Neural crest cell (in vitro differentiated cells): Measurements from ENCODE around the gene CTIF. TPM values are rescaled to one million over a fixed set of nuclear protein-coding genes. Genes with fewer than 3 reads are reported as not detected.
A peak's percentile ranks its signal among the peaks of the same experiment; 100 is the strongest.

Source experiments
- DNase-seq: peaks from one replicate; pipeline ENCODE4 v3.0.0; 2021; ENCODE audit warnings: low read depth, mixed read lengths, low spot score
- H3K27ac Mint-ChIP-seq: one replicate; pipeline ENCODE4 v1.8.0; 2021; ENCODE audit warnings: mild to moderate bottlenecking, mixed read lengths; ENCODE audit not compliant: unreplicated experiment
- H3K27me3 Mint-ChIP-seq: 2 replicates; pipeline ENCODE4 v1.8.0; 2021; ENCODE audit warnings: low read depth, mild to moderate bottlenecking, mixed read lengths
- H3K36me3 Mint-ChIP-seq: 2 replicates; pipeline ENCODE4 v1.8.0; 2021; ENCODE audit warnings: low read depth, mild to moderate bottlenecking, mixed read lengths
- H3K4me1 Mint-ChIP-seq: 2 replicates; pipeline ENCODE4 v1.8.0; 2021; ENCODE audit warnings: mixed read lengths
- H3K4me3 Mint-ChIP-seq: one replicate; pipeline ENCODE4 v1.8.0; 2021; ENCODE audit warnings: mild to moderate bottlenecking, mixed read lengths
- H3K9me3 Mint-ChIP-seq: 2 replicates; pipeline ENCODE4 v1.8.0; 2021; ENCODE audit warnings: mixed read lengths
- CTCF ChIP-seq: fragments of 200-600 bp; sonication (generic); conservative IDR thresholded peaks from 2 replicates; pipeline ENCODE4 v1.5.0; 2021; ENCODE audit warnings: antibody characterized with exemption, mild to moderate bottlenecking
- total RNA-seq: library from RNA; stranded (reverse); gene quantifications from 2 replicates; pipeline ENCODE4 v1.2.1, GENCODE V29; 2021

CTIF gene
- total RNA-seq, 1 donor from 2014 or later: 52.6 TPM

- no peaks in the 10 kb centered on the region for H3K27me3 Mint-ChIP-seq
- peaks cover 5% of the 10 kb centered on the region for H3K4me1 Mint-ChIP-seq
- H3K9me3 Mint-ChIP-seq: peaks cover 9% of the 10 kb centered on the region
- peaks cover 29% of the 10 kb centered on the region for H3K36me3 Mint-ChIP-seq
- no peak for DNase-seq
- TF ChIP-seq CTCF: peak; percentile 56
- H3K4me3 Mint-ChIP-seq: no peak overlapping the region
- no peak overlapping the region for H3K27ac Mint-ChIP-seq
Measured at GRCh38 chr18:48667276-48668254, 128.7 kb downstream of the CTIF start.

GRCh38 chr18:48668466-48669179, 129.8 kb downstream of the CTIF start:
- DNase-seq: no peak
- Mint-ChIP-seq H3K4me3 (no peak overlapping the region), H3K27ac (no peak overlapping the region), H3K9me3 (peaks cover 9% of the 10 kb centered on the region), H3K36me3 (peaks cover 31% of the 10 kb centered on the region), H3K27me3 (no peaks in the 10 kb centered on the region), H3K4me1 (no peaks in the 10 kb centered on the region)
- no peak for TF ChIP-seq CTCF

GRCh38 chr18:48669180-48669675, 130.4 kb downstream of the CTIF start:
- H3K27ac Mint-ChIP-seq: no peak overlapping the region
- TF ChIP-seq CTCF: peak; percentile 4
- no peak for DNase-seq
- H3K4me1 Mint-ChIP-seq: no peaks in the 10 kb centered on the region
- no peak overlapping the region for H3K4me3 Mint-ChIP-seq
- peaks cover 31% of the 10 kb centered on the region for H3K36me3 Mint-ChIP-seq
- peaks cover 9% of the 10 kb centered on the region for H3K9me3 Mint-ChIP-seq
- H3K27me3 Mint-ChIP-seq: no peaks in the 10 kb centered on the region

- no peak for DNase-seq
- Mint-ChIP-seq H3K9me3 (peaks cover 9% of the 10 kb centered on the region), H3K4me1 (no peaks in the 10 kb centered on the region), H3K27ac (no peak overlapping the region), H3K4me3 (no peak overlapping the region), H3K27me3 (no peaks in the 10 kb centered on the region), H3K36me3 (peaks cover 31% of the 10 kb centered on the region)
- TF ChIP-seq CTCF: no peak
Measured at GRCh38 chr18:48669991-48670750, 131.3 kb downstream of the CTIF start.
